AG09309 (cell line): Measurements from ENCODE around the gene RBM23.

Experiments used
- DNase-seq: peaks from one replicate; pipeline ENCODE4 v3.0.0-alpha.2; 2010; ENCODE audit warnings: low read depth
- H3K4me3 ChIP-seq: 2 replicates; pipeline ENCODE4 v1.5.1; 2011; ENCODE audit warnings: mild to moderate bottlenecking, low read depth, low read length, moderate library complexity; ENCODE audit not compliant: control insufficient read depth
- CTCF ChIP-seq: IDR thresholded peaks from 2 replicates; pipeline ENCODE4 v1.5.1; 2011; ENCODE audit warnings: mild to moderate bottlenecking, low read depth, low read length, inconsistent platforms; ENCODE audit not compliant: insufficient read depth, control insufficient read depth; ENCODE audit errors: missing control alignments

The RBM23 gene

GRCh38 chr14:22928237-22929103, 9.5 kb upstream of the RBM23 start:
- peak overlapping the region; percentile 95 for H3K4me3 ChIP-seq
- no peak for TF ChIP-seq CTCF
- no peak for DNase-seq

- no peak overlapping the region for H3K4me3 ChIP-seq
- no peak for DNase-seq
- TF ChIP-seq CTCF, result no peak
Observed at GRCh38 chr14:22926316-22926715, 7.4 kb upstream of the RBM23 start.

- TF ChIP-seq CTCF, result no peak
- DNase-seq, result no peak
- no peak overlapping the region for H3K4me3 ChIP-seq
Observed at GRCh38 chr14:22925513-22925912, 6.6 kb upstream of the RBM23 start.

- DNase-seq, result no peak
- TF ChIP-seq CTCF, result no peak
- no peak overlapping the region for H3K4me3 ChIP-seq
Observed at GRCh38 chr14:22923746-22924145, 4.8 kb upstream of the RBM23 start.

- H3K4me3 ChIP-seq, result no peak overlapping the region
- no peak for TF ChIP-seq CTCF
- no peak for DNase-seq
Observed at GRCh38 chr14:22922294-22922693, 3.3 kb upstream of the RBM23 start.

- no peak for DNase-seq
- TF ChIP-seq CTCF, result no peak
Observed at GRCh38 chr14:22920697-22921096, 1.7 kb upstream of the RBM23 start.

More at GRCh38 chr14:22920697-22921096, 1.7 kb upstream of the RBM23 start:
- H3K4me3 ChIP-seq, result no peak overlapping the region
